ENCODE data around the gene NPM1.

The NPM1 gene

GRCh38 chr5:171422902-171423663 is 35.4 kb downstream of the NPM1 start:
- CTCF ChIA-PET: interaction anchor here (0.6 kb wide), 2 partner anchors 62 to 368 kb away, joined by 4 read pairs; no protein-coding TSS in a partner anchor

More at GRCh38 chr5:171422902-171423663, 35.4 kb downstream of the NPM1 start:
- Histone ChIP-seq H3K4me3 (ENCODE audit: low read depth, low read length) (no peak overlapping the region), H3K36me3 (ENCODE audit: control insufficient read depth in 2 of 2, insufficient read depth in 1 of 2, low read length in 2 of 2) (no peaks in the 10 kb centered on the region), H3K4me1 (ENCODE audit: control insufficient read depth, insufficient read depth, low read length) (peaks cover 2% of the 10 kb centered on the region; the same call in 1 of the 2 replicates), H3K27ac (ENCODE audit: extremely low read depth, low read depth, low read length) (no peak overlapping the region), H3K9me3 (ENCODE audit: control insufficient read depth, insufficient read depth, low read depth, low read length) (no peaks in the 10 kb centered on the region)
- TF ChIP-seq GLIS1 (tag by site-specific recombination; IDR thresholded peaks at IDR 0.05) (no peak), MZF1 (tag by site-specific recombination; IDR thresholded peaks at IDR 0.05; ENCODE audit: borderline replicate concordance) (no peak), ZNF26 (tag by site-specific recombination; IDR thresholded peaks at IDR 0.05) (no peak), ZNF768 (tag by site-specific recombination; IDR thresholded peaks at IDR 0.05) (no peak), ZNF792 (tag by site-specific recombination; IDR thresholded peaks at IDR 0.05) (no peak), ZFP41 (tag by site-specific recombination; IDR thresholded peaks at IDR 0.05; ENCODE audit: borderline replicate concordance) (no peak), ZNF223 (tag by site-specific recombination; IDR thresholded peaks at IDR 0.05) (no peak), ZNF610 (tag by site-specific recombination; IDR thresholded peaks at IDR 0.05; ENCODE audit: borderline replicate concordance) (no peak), ZNF18 (tag by site-specific recombination; IDR thresholded peaks at IDR 0.05) (no peak), ZNF555 (tag by site-specific recombination; conservative IDR thresholded peaks at IDR 0.05) (no peak), ZBTB44 (tag by site-specific recombination; IDR thresholded peaks at IDR 0.05) (no peak), ZNF10 (tag by site-specific recombination; IDR thresholded peaks at IDR 0.05) (no peak), ZFHX2 (tag by site-specific recombination; conservative IDR thresholded peaks at IDR 0.05) (no peak), ZBTB26 (tag by site-specific recombination; optimal IDR thresholded peaks at IDR 0.05) (no peak), ZNF514 (tag by site-specific recombination; IDR thresholded peaks at IDR 0.05) (no peak), ZNF148 (tag by site-specific recombination; IDR thresholded peaks at IDR 0.05; ENCODE audit: borderline replicate concordance) (no peak)
- POLR2A ChIA-PET: no interaction called here
